PC-3 (cell line): ENCODE measurements around the gene SCN1A.

Experiments used
- CTCF ChIP-seq: fragments of 300-600 bp; sonication (generic); conservative IDR thresholded peaks from 2 replicates; pipeline ENCODE4 v1.5.1; 2017; ENCODE audit warnings: antibody characterized with exemption, low read depth, mild to moderate bottlenecking, low read length
- EZH2 ChIP-seq: fragments of 300-600 bp; sonication (generic); IDR thresholded peaks from one replicate; pipeline ENCODE4 v1.6.1; 2017; ENCODE audit warnings: antibody characterized with exemption, mild to moderate bottlenecking, low read length; ENCODE audit not compliant: unreplicated experiment

DNA sequence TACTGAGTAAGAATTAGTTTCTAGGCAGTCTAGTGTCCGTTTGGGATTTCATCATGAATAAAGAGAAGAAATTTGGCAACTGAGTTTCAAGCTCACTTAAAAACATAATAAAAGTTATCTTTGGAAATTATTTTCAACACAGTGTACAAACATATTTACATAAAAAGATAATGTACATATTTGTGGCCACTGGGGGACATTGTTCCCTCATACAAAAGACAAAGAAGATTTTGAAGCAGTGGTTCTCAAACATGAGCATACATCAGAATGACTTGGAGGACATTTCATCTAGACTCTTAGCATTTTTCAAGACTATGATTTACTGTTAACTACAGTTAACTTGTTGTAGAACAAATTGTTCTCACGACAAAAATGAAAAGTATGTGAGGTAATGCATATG lies 158.6 kb downstream of the SCN1A start:
- TF ChIP-seq CTCF, result peak; percentile 33; the same call in 1 of the 2 replicates
- no peak for TF ChIP-seq EZH2
